Kidney tubule cell (primary cell): Measurements from ENCODE around the gene TSKU.

Experiments used
- DNase-seq: peaks from one replicate; pipeline ENCODE4 v3.0.0-alpha.2; 2018; ENCODE audit warnings: low spot score

TSKU gene

GRCh38 chr11:76770642-76771445 is 12.3 kb upstream of the TSKU start:
- DNase-seq: peak; percentile 97

GRCh38 chr11:76771446-76772099 is 11.6 kb upstream of the TSKU start:
- peak; percentile 23 for DNase-seq

DNA sequence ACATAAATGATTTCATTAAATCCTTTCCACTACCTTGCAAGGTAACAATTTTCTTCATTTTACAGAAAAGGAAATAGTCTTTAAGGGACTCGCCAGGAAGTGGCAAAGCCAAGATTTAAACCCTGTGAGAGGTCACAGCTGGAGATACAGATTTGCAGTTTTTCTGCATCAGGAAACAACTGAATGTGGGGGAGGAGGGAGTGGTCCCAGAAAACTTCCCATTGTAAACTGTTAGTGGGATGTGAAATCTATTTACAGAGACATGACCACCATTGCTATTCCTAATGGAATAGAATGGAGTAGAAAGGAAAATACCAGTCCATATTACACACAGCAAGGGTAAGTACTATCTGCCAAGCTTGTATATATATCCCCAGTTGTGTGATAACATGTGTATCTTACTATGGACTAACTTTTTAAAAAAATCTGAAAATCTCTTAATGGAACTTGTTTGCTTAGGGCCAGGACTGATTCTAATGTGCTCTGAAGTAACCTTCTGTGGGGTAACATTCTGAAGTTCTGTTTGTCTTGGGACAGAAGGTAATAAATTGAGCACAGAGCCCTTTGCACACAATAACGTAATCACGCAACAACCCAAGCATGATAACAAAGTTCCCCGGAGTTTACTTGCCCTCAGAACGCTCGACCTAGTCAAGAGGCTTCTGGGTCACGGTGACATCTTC is 10.9 kb upstream of the TSKU start:
- no peak for DNase-seq

GRCh38 chr11:76772783-76773106 is 10.4 kb upstream of the TSKU start:
- no peak for DNase-seq

DNA sequence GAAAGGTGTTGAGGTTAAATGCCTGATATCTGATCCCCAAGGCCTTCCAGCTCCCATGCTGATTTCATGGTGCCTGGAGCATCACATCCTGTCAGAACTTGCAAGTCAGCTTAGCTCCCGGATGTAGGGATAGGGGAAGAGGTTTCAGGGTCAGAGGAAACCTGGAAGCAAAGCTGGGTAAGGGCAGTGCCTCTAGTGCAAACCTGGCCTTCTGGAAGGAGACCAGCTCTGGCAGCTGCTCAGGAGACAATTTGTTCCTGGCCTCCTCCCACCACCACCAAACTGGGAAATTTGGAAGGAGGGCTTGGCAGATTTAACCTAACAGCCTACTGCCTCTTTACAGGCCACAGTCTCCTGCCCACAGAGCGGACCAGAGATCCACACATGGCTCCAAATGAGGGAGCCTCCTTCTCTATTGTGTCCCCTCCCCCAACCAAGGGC is 9.2 kb upstream of the TSKU start:
- DNase-seq: no peak

DNA sequence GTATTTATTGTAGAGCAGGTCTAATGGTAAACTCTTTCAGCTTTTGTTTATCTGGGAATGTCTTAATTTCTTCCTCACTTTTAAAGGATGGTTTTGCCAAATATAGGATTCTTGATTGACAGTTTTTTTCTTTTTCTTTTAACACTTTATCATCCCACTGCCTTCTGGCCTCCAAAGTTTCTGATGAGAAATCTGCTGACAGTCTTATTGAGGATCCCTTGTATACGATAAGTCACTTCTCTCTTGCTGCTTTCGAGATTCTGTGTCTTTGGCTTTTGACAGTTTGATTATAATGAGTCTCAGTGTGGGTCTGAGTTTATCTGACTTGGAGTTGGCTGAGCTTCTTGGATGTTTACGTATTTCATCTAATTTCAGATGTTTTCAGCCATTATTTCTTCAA is 6.7 kb upstream of the TSKU start:
- DNase-seq: no peak

- DNase-seq: no peak
Observed at GRCh38 chr11:76777305-76777704, 5.9 kb upstream of the TSKU start.

DNA sequence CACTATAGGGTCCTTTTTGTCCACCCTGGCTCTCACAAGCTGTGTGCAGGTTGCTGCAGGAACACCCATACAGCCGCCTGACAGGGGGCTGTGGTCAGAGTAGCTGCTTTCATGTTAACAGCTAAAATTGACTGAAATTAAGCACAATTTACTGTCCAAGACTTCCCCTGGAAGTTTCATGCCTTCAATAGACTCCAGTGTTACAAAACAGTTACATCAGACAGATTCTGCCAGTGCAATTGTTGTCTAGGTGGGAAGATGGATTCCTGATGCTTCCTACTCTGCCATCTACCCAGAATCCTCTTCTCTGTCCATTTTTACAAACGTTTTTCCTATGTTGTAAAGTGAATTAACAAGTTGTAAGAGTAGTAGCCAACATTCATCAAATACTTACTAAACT is 5.3 kb upstream of the TSKU start:
- no peak for DNase-seq

DNA sequence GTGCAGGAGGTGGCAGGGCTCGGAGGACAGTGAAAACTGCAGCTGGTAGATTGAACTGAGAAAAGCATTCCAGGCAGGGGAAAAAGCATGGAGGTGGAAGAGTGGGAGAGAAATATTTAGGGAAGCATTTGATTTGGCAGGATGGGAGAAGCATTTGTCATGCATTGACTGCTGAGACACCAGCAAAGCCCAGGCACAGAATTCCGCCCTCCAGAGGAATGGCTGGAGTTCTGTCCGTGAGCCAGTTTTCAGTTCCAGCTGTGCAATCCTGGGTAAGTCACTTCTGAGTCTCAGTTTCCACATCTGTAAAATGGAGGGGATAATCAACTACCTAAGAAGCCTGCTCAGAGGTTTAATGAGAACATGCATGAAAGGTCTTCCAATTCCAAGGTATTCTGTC is 4.3 kb upstream of the TSKU start:
- no peak for DNase-seq

- no peak for DNase-seq
Observed at GRCh38 chr11:76781046-76781801, 1.9 kb upstream of the TSKU start.

DNA sequence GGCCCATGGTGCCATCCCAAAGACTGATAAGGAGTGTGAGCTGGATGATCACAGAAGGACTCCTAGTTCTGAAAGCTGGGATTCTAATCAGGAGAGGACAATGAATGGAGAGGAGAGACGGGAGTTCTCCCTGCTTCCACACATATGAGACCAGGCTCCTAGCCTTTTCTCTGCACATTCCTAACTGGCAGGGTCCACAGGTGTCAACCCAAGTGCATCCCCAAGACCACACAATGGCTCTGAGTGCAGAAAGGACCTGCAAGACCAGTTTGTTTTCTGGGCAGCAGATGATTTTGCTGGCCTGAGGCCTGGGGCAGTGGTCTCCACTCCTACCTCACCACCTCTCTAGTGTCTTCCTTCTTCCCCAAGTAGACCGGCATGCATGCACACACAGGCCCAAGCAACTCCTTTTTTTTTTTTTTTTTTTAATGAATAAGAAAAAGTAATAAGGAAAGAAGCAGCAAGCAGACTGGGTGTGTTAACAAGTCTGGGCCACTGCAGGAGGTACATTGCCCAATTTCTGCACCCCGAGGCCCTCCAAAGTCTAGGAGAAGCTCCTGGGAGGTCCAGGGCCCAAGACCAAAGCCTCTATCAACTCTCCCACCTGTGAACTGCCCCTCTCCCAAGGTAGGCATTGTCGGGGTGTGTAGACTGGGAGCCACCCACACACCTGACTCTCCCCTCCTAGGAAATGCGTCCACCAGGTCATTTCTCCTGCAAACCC is 1.2 kb upstream of the TSKU start:
- DNase-seq: no peak

- peak; percentile 95 for DNase-seq
Observed at GRCh38 chr11:76782531-76783293, 444 bp upstream of the TSKU start.

- DNase-seq: peak; percentile 87
Observed at GRCh38 chr11:76783896-76784813, 999 bp downstream of the TSKU start.

DNA sequence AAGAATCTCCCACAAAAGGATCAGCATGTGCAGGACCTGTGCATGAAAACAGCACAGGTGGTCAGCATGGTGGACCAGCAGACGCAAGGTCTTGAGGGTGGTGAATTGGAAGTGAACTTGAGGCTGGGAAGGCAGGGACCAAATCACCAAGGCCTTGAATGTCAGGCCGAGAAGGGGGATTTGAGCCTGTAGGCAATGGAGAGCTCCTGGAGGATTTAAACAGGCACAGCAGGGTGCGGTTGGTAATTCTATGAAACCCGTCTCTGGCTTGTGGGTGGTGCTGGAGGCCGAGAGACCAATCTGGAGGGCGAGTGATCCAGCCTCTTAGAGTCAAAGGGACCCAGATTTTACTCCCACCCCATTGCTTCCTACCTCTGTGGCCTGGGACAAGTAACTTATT is 2.4 kb downstream of the TSKU start:
- DNase-seq: no peak

GRCh38 chr11:76786016-76786415 is 2.9 kb downstream of the TSKU start:
- no peak for DNase-seq

- DNase-seq: no peak
Observed at GRCh38 chr11:76786441-76787014, 3.4 kb downstream of the TSKU start.

DNA sequence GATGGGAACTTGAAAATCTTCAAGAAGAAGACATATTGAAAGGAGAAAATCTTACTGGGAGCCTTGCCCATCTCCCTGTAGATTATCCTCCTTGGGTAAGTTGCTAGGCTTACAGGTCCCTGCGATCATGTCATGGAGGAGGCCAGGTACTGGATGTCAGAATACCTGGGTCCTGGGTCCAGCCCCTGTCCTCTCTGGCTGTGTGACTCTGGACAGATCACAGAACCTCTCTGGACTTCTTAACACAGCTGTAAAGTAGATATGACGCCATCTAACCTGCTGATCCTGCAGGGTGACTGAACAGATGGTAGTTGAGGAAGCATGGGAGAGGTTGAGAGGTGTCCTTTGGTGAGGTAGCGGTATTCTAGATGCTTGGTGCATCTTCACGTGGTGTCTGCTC is 4.1 kb downstream of the TSKU start:
- DNase-seq: no peak

GRCh38 chr11:76787911-76788596 is 4.9 kb downstream of the TSKU start:
- DNase-seq: peak; percentile 32
